Inflammatory macrophage treated with lipopolysaccharide for 4 hours (primary cell): ENCODE measurements around the gene OPN1LW.
"Not testable (repeated sequence)": the region's sequence is repeated elsewhere in the genome, so short reads cannot be mapped to it uniquely, and the experiment has no call there.

Source experiments
- DNase-seq: peaks from one replicate; pipeline ENCODE4 v3.0.0-alpha.2; 2020

OPN1LW gene

GRCh38 chrX:154144010-154144409 lies at the start of gene OPN1LW:
TSS of gene OPN1LW (plus strand) at chrX:154144243. CDS start at chrX:154144284, 41 bp downstream.
- DNase-seq: not testable (repeated sequence)

DNA sequence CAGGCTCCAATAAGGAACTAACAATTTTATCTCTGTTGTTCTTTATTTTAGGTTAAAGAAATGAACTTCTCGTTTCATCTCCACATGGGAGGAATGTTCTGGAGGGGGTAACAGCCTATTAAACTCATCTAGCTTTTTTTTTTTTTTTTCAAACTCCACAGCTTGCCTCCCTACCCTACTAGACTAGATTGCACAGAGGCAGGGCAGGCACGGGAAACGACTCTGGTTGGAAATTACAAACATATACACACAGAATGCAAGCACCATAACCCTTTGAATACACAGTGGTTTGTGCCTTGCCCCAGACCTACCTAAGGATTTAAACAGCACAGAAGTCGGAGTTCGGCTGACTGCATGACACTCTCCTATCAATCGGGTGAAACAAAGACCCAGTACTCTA lies 49.2 kb upstream of the OPN1LW start:
- no peak for DNase-seq

GRCh38 chrX:154096140-154097002 lies 47.7 kb upstream of the OPN1LW start:
- peak; percentile 27 for DNase-seq

DNA sequence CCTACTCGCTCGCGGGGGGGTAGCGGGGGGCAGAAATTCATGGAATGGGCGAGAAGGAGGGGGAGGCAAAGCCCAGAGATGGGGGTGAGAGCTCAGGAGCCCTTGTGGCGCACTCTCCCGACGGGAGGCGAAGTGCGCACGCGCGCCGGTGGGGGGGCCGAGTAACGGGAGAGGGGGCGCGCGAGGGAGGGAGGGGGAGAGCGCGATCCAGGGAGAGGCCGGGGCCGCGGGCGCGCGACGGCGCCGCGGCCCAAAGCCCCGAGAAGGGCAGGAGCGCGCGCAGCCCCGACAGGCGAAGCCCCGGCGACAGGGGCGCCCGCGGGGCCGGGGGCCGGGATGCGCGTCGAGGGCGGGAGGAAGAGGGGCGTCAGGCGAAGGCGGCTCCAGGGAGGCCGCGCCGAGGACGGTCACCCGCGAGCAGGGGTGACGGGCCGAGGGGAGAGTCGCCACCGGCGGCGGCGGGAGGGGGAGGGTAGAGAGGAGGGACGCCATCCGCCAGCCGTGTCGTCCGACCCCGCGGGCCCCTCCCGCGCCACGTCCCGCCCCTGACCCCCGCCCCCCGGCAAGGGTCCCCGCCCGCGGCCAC lies 46.9 kb upstream of the OPN1LW start:
- peak; percentile 52 for DNase-seq

GRCh38 chrX:154097589-154098541 lies 46.2 kb upstream of the OPN1LW start, which contains the start of gene MECP2:
TSS of gene MECP2 (minus strand) at chrX:154097717.
- DNase-seq: peak; percentile 89

DNA sequence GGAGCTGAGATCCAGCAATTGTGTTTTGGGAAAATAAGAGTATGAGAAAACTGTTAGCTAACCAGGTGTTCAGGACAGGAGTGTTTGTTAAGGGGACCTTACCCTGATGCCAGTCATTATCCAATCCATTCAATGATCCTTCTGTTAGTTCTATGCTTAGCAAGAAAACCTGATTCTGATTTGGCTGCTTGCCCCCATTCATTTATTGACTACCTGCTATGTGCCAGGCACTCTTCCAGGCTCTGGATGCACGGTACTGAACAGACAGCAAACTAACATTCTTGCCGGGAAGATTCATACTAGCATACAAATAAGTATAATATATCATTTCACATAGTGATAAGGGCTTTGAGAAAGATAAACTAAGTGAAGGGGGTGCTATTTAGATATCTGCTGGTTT lies 45.5 kb upstream of the OPN1LW start:
- DNase-seq: no peak

- no peak for DNase-seq
Observed at GRCh38 chrX:154113729-154114128, 30.3 kb upstream of the OPN1LW start.

GRCh38 chrX:154114652-154115051 lies 29.4 kb upstream of the OPN1LW start:
- DNase-seq: no peak

DNA sequence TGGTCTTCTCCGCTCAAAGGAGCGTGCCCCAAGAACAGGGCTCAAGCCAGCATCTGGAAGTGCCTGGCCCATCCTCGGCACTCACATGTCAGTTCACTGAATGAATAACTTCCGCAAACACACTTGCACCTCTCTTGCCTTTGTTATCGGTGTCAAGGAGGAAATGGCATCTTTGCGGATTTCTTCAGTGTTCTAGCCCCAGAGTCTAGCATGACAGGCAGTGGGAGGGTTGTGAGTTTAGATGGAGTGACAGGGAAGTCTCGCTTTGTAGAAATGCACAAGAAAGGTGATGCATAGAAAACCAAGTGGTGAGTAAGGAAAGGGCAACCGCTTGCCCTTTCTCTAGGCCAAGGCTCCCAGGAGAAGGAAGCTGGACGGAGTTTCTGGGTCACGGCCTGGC lies 29.0 kb upstream of the OPN1LW start:
- no peak for DNase-seq

GRCh38 chrX:154115750-154116149 lies 28.3 kb upstream of the OPN1LW start:
- no peak for DNase-seq

- DNase-seq: no peak
Observed at GRCh38 chrX:154116426-154117211, 27.4 kb upstream of the OPN1LW start.

DNA sequence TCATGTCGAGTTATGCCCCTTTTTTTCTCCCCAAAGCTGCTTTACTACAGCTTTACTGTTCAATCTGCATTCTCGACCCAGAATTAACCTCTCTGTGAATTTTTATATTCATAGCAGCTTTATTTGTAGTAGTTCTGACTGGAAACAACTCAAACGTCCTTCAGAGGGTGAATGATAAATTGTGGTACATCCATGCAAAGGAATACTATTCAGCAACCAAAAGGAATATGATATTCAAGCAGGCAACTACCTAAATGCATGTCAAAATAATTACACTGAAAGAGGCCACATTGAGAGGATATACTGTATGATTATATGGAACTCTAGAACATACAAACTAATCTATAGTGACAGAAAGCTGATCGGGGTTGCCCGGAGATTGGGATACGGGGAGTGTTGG lies 26.5 kb upstream of the OPN1LW start:
- no peak for DNase-seq

GRCh38 chrX:154120567-154120966 lies 23.5 kb upstream of the OPN1LW start:
- no peak for DNase-seq

DNA sequence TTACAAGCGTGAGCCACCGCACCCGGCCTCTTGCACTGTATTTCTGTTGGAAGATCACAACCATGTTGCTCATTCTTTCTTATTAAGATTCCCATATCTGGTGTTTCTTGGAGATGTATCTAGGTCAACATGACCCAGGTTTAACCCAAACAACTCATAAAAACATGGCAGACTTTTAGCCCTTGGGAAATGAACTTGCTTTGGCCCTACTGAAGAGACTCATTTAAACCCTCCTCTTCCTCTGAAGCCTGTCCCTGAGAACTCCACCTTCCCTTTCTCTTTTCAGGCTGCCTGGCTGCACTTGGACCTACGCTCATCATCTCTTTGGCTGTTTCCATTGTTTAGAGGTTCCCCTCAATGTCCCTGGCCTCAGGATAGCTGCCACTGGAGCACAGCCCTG lies 22.8 kb upstream of the OPN1LW start:
- no peak for DNase-seq

GRCh38 chrX:154121961-154122360 lies 22.1 kb upstream of the OPN1LW start:
- no peak for DNase-seq

DNA sequence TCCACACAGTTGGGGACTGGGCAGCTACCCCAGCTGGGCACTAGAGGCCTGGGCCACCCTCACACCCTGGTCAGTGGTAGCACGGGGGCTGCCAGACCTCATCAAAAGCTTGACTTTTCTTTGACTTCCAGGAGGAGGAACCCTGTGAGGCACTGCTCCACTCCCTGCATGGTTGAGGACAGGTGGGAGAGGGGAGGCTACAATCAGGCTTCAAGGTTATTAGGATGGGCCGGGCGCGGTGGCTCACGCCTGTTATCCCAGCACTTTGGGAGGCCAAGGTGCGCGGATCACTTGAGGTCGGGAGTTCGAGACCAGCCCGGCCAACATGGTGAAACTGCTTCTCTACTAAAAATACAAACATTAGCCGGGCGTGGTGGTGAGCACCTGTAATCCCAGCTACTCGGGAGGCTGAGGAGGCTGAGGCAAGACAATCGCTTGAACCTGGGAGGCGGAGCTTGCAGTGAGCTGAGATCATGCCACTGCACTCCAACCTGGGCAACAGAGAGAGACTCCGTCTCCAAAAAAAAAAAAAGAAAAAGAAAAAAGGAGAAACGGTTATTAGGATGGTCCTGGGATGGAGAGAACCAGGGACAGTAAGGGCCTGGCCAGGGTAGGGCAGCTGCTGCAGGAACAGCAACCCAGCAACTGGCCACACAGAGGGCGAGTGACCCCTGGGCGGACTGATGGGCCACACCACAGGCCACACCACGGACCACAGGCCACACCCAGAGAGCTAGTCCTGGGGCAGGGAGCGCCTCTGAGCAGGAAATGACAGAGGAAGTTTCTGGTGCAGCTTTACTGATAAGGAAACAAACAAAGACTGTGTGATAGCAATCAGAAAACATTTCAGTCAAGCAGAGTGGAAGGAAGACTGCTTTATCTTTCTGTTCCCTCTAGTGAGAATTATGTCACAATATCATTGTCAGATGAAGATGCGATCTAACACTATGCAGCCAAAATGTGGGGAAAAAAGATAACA lies 20.5 kb upstream of the OPN1LW start:
- DNase-seq: peak; percentile 42

DNA sequence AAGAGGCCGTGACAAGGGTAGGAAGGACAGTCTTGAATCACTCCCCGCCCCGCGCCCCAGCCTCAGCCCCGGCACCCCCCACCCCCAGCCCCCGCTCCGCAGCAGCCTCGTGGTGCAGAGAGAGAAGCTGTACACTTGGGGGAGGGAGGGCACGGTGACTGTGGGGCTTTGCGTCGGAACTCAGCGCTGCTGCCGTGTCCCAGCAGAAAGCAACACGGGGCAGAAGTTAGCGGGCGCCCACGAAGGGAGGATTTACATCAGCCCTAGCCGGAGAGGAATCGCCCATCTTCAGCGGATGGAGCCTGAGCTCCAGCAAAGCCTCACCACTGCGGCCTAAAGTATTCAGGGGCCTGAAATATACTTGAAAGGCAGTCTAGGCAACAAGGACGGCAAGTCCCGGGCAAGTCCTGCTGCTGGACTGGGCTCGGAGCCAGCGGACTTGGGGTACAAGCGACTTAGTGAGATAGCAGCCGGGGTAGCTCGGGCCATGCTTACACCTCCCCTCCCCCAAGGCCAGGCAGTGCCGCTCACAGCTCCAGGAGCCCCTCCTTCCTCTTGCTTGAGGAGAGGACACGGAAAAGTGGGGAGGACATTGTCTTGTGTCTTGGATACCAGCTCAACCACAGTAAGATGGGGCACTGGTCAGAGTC lies 18.5 kb upstream of the OPN1LW start:
- DNase-seq: no peak

DNA sequence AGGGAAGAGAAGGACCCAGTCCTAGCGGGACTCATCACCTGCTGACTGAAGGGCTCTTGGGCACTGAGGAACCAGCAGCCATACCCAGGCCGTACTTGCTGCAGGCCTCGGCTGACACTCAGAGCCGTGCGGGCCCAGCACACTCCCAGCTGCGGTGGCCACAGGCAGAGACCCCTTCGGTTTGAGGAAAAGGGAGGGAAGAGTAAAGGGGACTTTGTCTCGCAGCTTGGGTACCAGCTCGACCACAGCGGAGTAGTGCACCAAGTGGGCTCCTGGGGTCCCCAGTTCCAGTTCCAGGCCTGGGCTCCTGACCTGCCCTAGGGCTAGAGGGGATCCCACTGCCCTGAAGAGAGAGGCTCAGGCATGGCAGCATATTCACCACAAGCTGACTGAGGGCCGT lies 17.9 kb upstream of the OPN1LW start:
- no peak for DNase-seq

- no peak for DNase-seq
Observed at GRCh38 chrX:154131955-154132354, 12.1 kb upstream of the OPN1LW start.

GRCh38 chrX:154132366-154132765 lies 11.7 kb upstream of the OPN1LW start:
- DNase-seq: no peak
